CD14-positive monocyte (primary cell): ENCODE data around the gene ENTPD2. TPM values are rescaled to one million over a fixed set of nuclear protein-coding genes. Genes with fewer than 3 reads are reported as not detected.

Source experiments
- DNase-seq, 3 donors: peaks; one replicate each; pipeline ENCODE4 v3.0.0-alpha.2; 2011 to 2022
- H2AFZ ChIP-seq: 2 replicates; pipeline ENCODE4 v1.6.0; 2012; ENCODE audit warnings: mild to moderate bottlenecking, low read depth, low read length, inconsistent platforms; ENCODE audit not compliant: insufficient read depth, poor library complexity, severe bottlenecking
- H3K27ac ChIP-seq, 2 donors: 1 replicate in 1 of 2; 2 replicates in 1 of 2; pipeline ENCODE4 v1.5.1; 2012 to 2013; ENCODE audit warnings: low read length in 2 of 2, control low read depth in 1 of 2, inconsistent platforms in 1 of 2, low read depth in 1 of 2, mild to moderate bottlenecking in 1 of 2
- H3K27me3 ChIP-seq, 2 donors: one replicate each; pipeline versions ENCODE4 v1.6.0 to v1.6.1; 2011 to 2013; ENCODE audit warnings: low read length in 2 of 2; ENCODE audit not compliant: control insufficient read depth in 2 of 2, insufficient read depth in 2 of 2
- H3K36me3 ChIP-seq, 2 donors: replicated peaks in 1 of 2; 1 replicate in 1 of 2; 2 replicates in 1 of 2; pipeline versions ENCODE4 v1.5.1 to v1.6.1; 2012 to 2013; ENCODE audit warnings: low read length in 2 of 2, control low read depth in 1 of 2, inconsistent platforms in 1 of 2, mild to moderate bottlenecking in 1 of 2; ENCODE audit not compliant: insufficient read depth in 2 of 2, control insufficient read depth in 1 of 2
- H3K4me1 ChIP-seq, 2 donors: 1 replicate in 1 of 2; 2 replicates in 1 of 2; pipeline versions ENCODE4 v1.5.1 to v1.6.1; 2012 to 2013; ENCODE audit warnings: low read length in 2 of 2, control low read depth in 1 of 2, inconsistent platforms in 1 of 2, mild to moderate bottlenecking in 1 of 2, moderate library complexity in 1 of 2; ENCODE audit not compliant: insufficient read depth in 2 of 2, control insufficient read depth in 1 of 2
- H3K4me2 ChIP-seq: replicated peaks from 2 replicates; pipeline ENCODE3; 2012; ENCODE audit warnings: low read length, moderate library complexity, mild to moderate bottlenecking; ENCODE audit not compliant: poor library complexity, severe bottlenecking; ENCODE audit errors: extremely low read depth
- H3K4me3 ChIP-seq, 3 experiments: fragments of 200-600 bp in 1 of 3; sonication (generic) in 1 of 3; replicated peaks in 1 of 3; 1 replicate in 2 of 3; 2 replicates in 1 of 3; pipeline ENCODE4 v1.5.1; 2011 to 2013; ENCODE audit warnings: low read length in 3 of 3, mild to moderate bottlenecking in 3 of 3, control low read depth in 2 of 3, low read depth in 2 of 3, inconsistent platforms in 1 of 3, moderate library complexity in 1 of 3
- H3K79me2 ChIP-seq: 2 replicates; pipeline ENCODE4 v1.6.0; 2012; ENCODE audit warnings: mild to moderate bottlenecking, control low read depth, inconsistent platforms, low read length, moderate library complexity; ENCODE audit not compliant: insufficient read depth
- H3K9ac ChIP-seq: 2 replicates; pipeline ENCODE4 v1.6.0; 2017; ENCODE audit warnings: low read length, mild to moderate bottlenecking; ENCODE audit not compliant: insufficient read depth, poor library complexity, severe bottlenecking
- H3K9me3 ChIP-seq, 2 donors: replicated peaks in 1 of 2; 1 replicate in 1 of 2; 2 replicates in 1 of 2; pipeline versions ENCODE4 v1.5.1 to v1.6.1; 2012 to 2013; ENCODE audit warnings: low read length in 2 of 2, control low read depth in 1 of 2; ENCODE audit not compliant: control insufficient read depth in 1 of 2, insufficient read depth in 1 of 2
- H4K20me1 ChIP-seq: 2 replicates; pipeline ENCODE4 v1.6.0; 2012; ENCODE audit warnings: mild to moderate bottlenecking, low read length, control low read depth, moderate library complexity; ENCODE audit not compliant: insufficient read depth
- H3K27ac Mint-ChIP-seq, 7 donors: one replicate each; pipeline ENCODE4 v1.8.0; 2020; ENCODE audit warnings: mild to moderate bottlenecking in 7 of 7, mixed read lengths in 7 of 7, moderate library complexity in 6 of 7, inconsistent platforms in 2 of 7
- H3K27me3 Mint-ChIP-seq, 3 donors: one replicate each; pipeline ENCODE4 v1.8.0; 2021 to 2022; ENCODE audit warnings: low read depth in 3 of 3, mild to moderate bottlenecking in 3 of 3, mixed read lengths in 3 of 3, moderate library complexity in 3 of 3, inconsistent platforms in 1 of 3
- H3K36me3 Mint-ChIP-seq, 2 donors: one replicate each; pipeline ENCODE4 v1.8.0; 2020; ENCODE audit warnings: mixed read lengths in 2 of 2, inconsistent platforms in 1 of 2, mild to moderate bottlenecking in 1 of 2
- H3K4me1 Mint-ChIP-seq: one replicate; pipeline ENCODE4 v1.8.0; 2020; ENCODE audit warnings: mild to moderate bottlenecking, mixed read lengths
- H3K4me3 Mint-ChIP-seq, 2 donors: one replicate each; pipeline ENCODE4 v1.8.0; 2020; ENCODE audit warnings: mild to moderate bottlenecking in 2 of 2, mixed read lengths in 2 of 2, moderate library complexity in 1 of 2
- H3K9me3 Mint-ChIP-seq, 7 donors: one replicate each; pipeline ENCODE4 v1.8.0; 2020 to 2022; ENCODE audit warnings: mixed read lengths in 7 of 7, mild to moderate bottlenecking in 6 of 7, moderate library complexity in 6 of 7, inconsistent platforms in 2 of 7
- CTCF ChIP-seq: fragments of 200-600 bp; IDR thresholded peaks from one replicate; pipeline ENCODE4 v1.8.0; 2022; ENCODE audit warnings: antibody characterized with exemption, mild to moderate bottlenecking
- WGBS: methylation state at CpG from one replicate; pipeline ENCODE4 v1.1.5; 2013; ENCODE audit warnings: missing lambda C conversion rate; ENCODE audit not compliant: insufficient coverage; 5-methylcytosine and 5-hydroxymethylcytosine counted together
- intact Hi-C, 2 donors: fragments of 100-400 bp; cut with micrococcal nuclease; formaldehyde crosslinking; loops; one replicate each; pipeline versions ENCODE4 v1.15.0 to v1.15.1; 2023
- polyA plus RNA-seq, 3 donors: library from polyadenylated mRNA; depleted of rRNA in 1 of 3; unstranded in 2 of 3; stranded (reverse) in 1 of 3; fragments of 300-500 nt in 2 of 3; fragments of >200 nt in 1 of 3; fragmentation: Illumina TruSeq in 2 of 3; gene quantifications; 1 replicate in 2 of 3; 2 replicates in 1 of 3; pipeline ENCODE4 v1.2.3, GENCODE V29; 2012 to 2021

The ENTPD2 gene
- polyA plus RNA-seq, 3 donors = not detected

- H3K4me3 ChIP-seq = peak overlapping the region in 1 of 3 experiments; percentile 74
- Mint-ChIP-seq H3K4me1 (peaks cover 30% of the 10 kb centered on the region), H3K27me3 (peaks cover 0 to 1% (median 0%) of the 10 kb centered on the region in 3 donors), H3K27ac (no peak overlapping the region), H3K4me3 (no peak overlapping the region), H3K36me3 (peaks cover 5 to 26% of the 10 kb centered on the region in 2 donors), H3K9me3 (no peaks in the 10 kb centered on the region)
- H2AFZ ChIP-seq = no peak overlapping the region
- peak overlapping the region; percentile 98 for H3K4me2 ChIP-seq
- H3K36me3 ChIP-seq = peaks cover 15 to 22% of the 10 kb centered on the region in 2 donors
- intact Hi-C loops = loop anchor here in 1 of 2 donors (10.0 kb wide), 1 partner anchor 91 kb away; the partner anchor contains the start of genes C8G and FBXW5
- H3K27ac ChIP-seq = peak overlapping the region in 1 of 2 donors; percentile 71
- no peaks in the 10 kb centered on the region for H3K27me3 ChIP-seq
- TF ChIP-seq CTCF = no peak
- H3K4me1 ChIP-seq = peaks cover 37 to 49% of the 10 kb centered on the region in 2 donors
- no peak for DNase-seq
- peaks cover 49% of the 10 kb centered on the region for H3K79me2 ChIP-seq
- H3K9me3 ChIP-seq = no peaks in the 10 kb centered on the region
- 97% methylated on average over 8 of the region's 8 CpGs for WGBS
- no peak overlapping the region for H3K9ac ChIP-seq
- peaks cover 52% of the 10 kb centered on the region for H4K20me1 ChIP-seq
These were observed 17.9 kb downstream of the ENTPD2 start for GRCh38 chr9:137035937-137036336.

GRCh38 chr9:137035507-137035834 lies 18.4 kb downstream of the ENTPD2 start:
- Mint-ChIP-seq H3K9me3 (no peaks in the 10 kb centered on the region), H3K4me3 (peak overlapping the region; percentile 56 to 64), H3K36me3 (peaks cover 5 to 30% of the 10 kb centered on the region in 2 donors), H3K27me3 (peaks cover 0 to 1% (median 0%) of the 10 kb centered on the region in 3 donors), H3K4me1 (peaks cover 35% of the 10 kb centered on the region), H3K27ac (peak overlapping the region in 1 of 7 donors; percentile 53)
- TF ChIP-seq CTCF = peak; percentile 60
- H3K4me2 ChIP-seq = peak overlapping the region; percentile 98
- WGBS = no CpG with 5 or more reads among the region's 9 CpGs
- H3K27ac ChIP-seq = peak overlapping the region in 1 of 2 donors; percentile 71
- peaks cover 41 to 54% of the 10 kb centered on the region in 2 donors for H3K4me1 ChIP-seq
- peak overlapping the region in 1 of 3 experiments; percentile 74 for H3K4me3 ChIP-seq
- peaks cover 15 to 22% of the 10 kb centered on the region in 2 donors for H3K36me3 ChIP-seq
- intact Hi-C loops = loop anchor here in 1 of 2 donors (10.0 kb wide), 1 partner anchor 91 kb away; the partner anchor contains the start of genes C8G and FBXW5
- no peaks in the 10 kb centered on the region for H3K9me3 ChIP-seq
- peak overlapping the region; percentile 1 for H3K9ac ChIP-seq
- peaks cover 52% of the 10 kb centered on the region for H4K20me1 ChIP-seq
- H2AFZ ChIP-seq = no peak overlapping the region
- no peaks in the 10 kb centered on the region for H3K27me3 ChIP-seq
- DNase-seq = no peak
- H3K79me2 ChIP-seq = peaks cover 54% of the 10 kb centered on the region
